ENCODE data around the gene PTH1R.

The PTH1R gene

GRCh38 chr3:46914849-46915248, 37.3 kb downstream of the PTH1R start:
- TF ChIP-seq, protein P1, sequence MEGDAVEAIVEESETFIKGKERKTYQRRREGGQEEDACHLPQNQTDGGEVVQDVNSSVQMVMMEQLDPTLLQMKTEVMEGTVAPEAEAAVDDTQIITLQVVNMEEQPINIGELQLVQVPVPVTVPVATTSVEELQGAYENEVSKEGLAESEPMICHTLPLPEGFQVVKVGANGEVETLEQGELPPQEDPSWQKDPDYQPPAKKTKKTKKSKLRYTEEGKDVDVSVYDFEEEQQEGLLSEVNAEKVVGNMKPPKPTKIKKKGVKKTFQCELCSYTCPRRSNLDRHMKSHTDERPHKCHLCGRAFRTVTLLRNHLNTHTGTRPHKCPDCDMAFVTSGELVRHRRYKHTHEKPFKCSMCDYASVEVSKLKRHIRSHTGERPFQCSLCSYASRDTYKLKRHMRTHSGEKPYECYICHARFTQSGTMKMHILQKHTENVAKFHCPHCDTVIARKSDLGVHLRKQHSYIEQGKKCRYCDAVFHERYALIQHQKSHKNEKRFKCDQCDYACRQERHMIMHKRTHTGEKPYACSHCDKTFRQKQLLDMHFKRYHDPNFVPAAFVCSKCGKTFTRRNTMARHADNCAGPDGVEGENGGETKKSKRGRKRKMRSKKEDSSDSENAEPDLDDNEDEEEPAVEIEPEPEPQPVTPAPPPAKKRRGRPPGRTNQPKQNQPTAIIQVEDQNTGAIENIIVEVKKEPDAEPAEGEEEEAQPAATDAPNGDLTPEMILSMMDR (conservative IDR thresholded peaks at IDR 0.05; ENCODE audit: low read depth, low read length): no peak
- DNase-seq (ENCODE audit: low read depth): no peak
- H3K4me3 ChIP-seq (ENCODE audit: low read depth, low read length): no peak overlapping the region

DNA sequence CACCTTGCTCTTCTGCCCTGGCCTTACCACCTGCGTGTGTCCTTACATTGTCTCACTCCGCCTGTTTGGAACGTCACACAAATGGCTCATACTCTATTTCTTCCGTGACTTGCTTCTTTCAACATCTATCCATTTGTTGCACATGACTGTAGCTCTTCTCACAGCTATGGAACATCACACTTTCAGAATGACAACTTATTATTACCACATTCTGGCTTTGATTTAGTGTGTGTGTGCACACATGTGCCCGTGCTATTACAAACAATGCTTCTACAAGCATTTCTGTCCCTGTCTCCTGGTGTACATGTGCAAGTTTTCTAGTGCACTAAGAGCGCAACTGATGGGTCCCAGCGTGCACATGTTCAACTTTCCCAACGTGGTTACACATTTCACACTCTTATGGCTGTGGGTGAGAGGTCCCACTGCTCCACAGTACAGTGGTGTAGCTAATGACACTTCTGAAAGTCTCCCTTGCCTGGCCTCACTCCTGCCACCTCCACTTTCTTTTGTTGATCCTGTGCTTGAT, 37.8 kb downstream of the PTH1R start:
- DNase-seq (ENCODE audit: low read depth): no peak
- no peak overlapping the region for H3K4me3 ChIP-seq (ENCODE audit: low read depth, low read length)
- TF ChIP-seq, protein P1 (conservative IDR thresholded peaks at IDR 0.05; ENCODE audit: low read depth, low read length): no peak

- DNase-seq (ENCODE audit: low read depth): peak; percentile 37
- H3K4me3 ChIP-seq (ENCODE audit: low read depth, low read length): no peak overlapping the region
- TF ChIP-seq, protein P1 (conservative IDR thresholded peaks at IDR 0.05; ENCODE audit: low read depth, low read length): no peak
Measured at GRCh38 chr3:46916278-46916677, 38.8 kb downstream of the PTH1R start.

GRCh38 chr3:46916799-46917198, 39.3 kb downstream of the PTH1R start:
- no peak for DNase-seq (ENCODE audit: low read depth)
- no peak overlapping the region for H3K4me3 ChIP-seq (ENCODE audit: low read depth, low read length)
- TF ChIP-seq, protein P1 (conservative IDR thresholded peaks at IDR 0.05; ENCODE audit: low read depth, low read length): no peak

GRCh38 chr3:46917257-46917656, 39.7 kb downstream of the PTH1R start:
- DNase-seq (ENCODE audit: low read depth): no peak
- TF ChIP-seq, protein P1 (conservative IDR thresholded peaks at IDR 0.05; ENCODE audit: low read depth, low read length): no peak
- H3K4me3 ChIP-seq (ENCODE audit: low read depth, low read length): no peak overlapping the region

DNA sequence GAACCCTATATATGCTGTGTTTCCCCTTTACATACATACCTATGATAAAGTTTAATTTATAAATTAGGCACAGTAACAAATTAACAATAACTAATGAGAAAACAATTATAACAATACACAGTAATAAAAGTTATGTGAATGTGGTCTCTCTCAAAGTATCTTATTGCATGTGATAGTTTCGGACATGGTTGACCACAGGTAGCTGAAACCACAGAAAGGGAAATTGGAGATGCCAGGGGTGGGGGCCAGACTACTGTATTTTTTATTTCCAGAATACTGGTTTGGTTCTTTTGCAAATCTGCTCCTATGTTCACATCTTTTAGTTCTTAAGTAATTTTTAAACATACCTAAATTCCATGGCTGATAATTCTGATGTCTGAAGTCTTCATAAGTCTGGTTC, 40.7 kb downstream of the PTH1R start:
- TF ChIP-seq, protein P1 (conservative IDR thresholded peaks at IDR 0.05; ENCODE audit: low read depth, low read length): no peak
- H3K4me3 ChIP-seq (ENCODE audit: low read depth, low read length): no peak overlapping the region
- DNase-seq (ENCODE audit: low read depth): no peak

DNA sequence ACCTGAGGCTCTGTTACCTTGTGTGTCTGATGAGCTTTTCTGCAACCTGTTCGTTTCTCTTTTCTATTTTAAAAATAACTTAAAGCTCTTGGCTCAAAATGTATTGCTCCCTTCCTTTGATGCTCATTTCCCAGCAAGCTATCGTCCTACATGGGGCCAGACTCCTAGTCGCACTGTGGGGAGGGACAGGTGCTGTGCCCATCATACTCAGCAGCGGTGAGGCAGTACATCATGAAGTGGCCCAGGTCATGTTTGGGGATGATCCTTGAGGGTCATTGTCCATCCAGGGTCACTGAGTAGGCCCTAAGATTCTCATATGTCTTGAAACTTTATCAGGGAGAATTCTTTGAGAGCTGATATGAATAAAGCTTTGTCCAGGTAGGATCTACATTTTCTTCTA, 41.1 kb downstream of the PTH1R start:
- TF ChIP-seq, protein P1 (conservative IDR thresholded peaks at IDR 0.05; ENCODE audit: low read depth, low read length): no peak
- no peak overlapping the region for H3K4me3 ChIP-seq (ENCODE audit: low read depth, low read length)
- no peak for DNase-seq (ENCODE audit: low read depth)

Measured in choroid plexus epithelial cell (primary cell).